Ishikawa (cell line): ENCODE measurements around the gene TTC34.

Experiments used
- CREB1 ChIP-seq: IDR thresholded peaks from 2 replicates; pipeline ENCODE4 v1.6.1; 2012; ENCODE audit warnings: low read depth
- EGR1 ChIP-seq: IDR thresholded peaks from 2 replicates; pipeline ENCODE4 v1.6.1; 2012
- EP300 ChIP-seq: IDR thresholded peaks from 2 replicates; pipeline ENCODE4 v1.6.1; 2012; ENCODE audit warnings: borderline replicate concordance
- FOXM1 ChIP-seq: IDR thresholded peaks from 2 replicates; pipeline ENCODE4 v1.6.1; 2012; ENCODE audit warnings: low read depth, borderline replicate concordance
- NFIC ChIP-seq: IDR thresholded peaks from 2 replicates; pipeline ENCODE4 v1.6.1; 2012
- RAD21 ChIP-seq: IDR thresholded peaks from 2 replicates; pipeline ENCODE4 v1.6.1; 2012; ENCODE audit warnings: low read depth
- TAF1 ChIP-seq: IDR thresholded peaks from 2 replicates; pipeline ENCODE4 v1.6.1; 2012; ENCODE audit warnings: low read depth, mild to moderate bottlenecking
- TEAD4 ChIP-seq: IDR thresholded peaks from 2 replicates; pipeline ENCODE4 v1.6.1; 2012
- YY1 ChIP-seq: IDR thresholded peaks from 2 replicates; pipeline ENCODE4 v1.6.1; 2012; ENCODE audit warnings: low read depth
- ZBTB7A ChIP-seq: IDR thresholded peaks from 2 replicates; pipeline ENCODE4 v1.6.1; 2012; ENCODE audit warnings: low read depth
- TF ChIP-seq, protein P1 (sequence below): IDR thresholded peaks from 2 replicates; pipeline ENCODE4 v1.6.1; 2012
- TF ChIP-seq, protein P2 (sequence below): IDR thresholded peaks from 2 replicates; pipeline ENCODE4 v1.6.1; 2012
- TF ChIP-seq, protein P3 (sequence below): IDR thresholded peaks from 2 replicates; pipeline ENCODE4 v1.6.1; 2012; ENCODE audit warnings: low read depth, mild to moderate bottlenecking

DNA sequence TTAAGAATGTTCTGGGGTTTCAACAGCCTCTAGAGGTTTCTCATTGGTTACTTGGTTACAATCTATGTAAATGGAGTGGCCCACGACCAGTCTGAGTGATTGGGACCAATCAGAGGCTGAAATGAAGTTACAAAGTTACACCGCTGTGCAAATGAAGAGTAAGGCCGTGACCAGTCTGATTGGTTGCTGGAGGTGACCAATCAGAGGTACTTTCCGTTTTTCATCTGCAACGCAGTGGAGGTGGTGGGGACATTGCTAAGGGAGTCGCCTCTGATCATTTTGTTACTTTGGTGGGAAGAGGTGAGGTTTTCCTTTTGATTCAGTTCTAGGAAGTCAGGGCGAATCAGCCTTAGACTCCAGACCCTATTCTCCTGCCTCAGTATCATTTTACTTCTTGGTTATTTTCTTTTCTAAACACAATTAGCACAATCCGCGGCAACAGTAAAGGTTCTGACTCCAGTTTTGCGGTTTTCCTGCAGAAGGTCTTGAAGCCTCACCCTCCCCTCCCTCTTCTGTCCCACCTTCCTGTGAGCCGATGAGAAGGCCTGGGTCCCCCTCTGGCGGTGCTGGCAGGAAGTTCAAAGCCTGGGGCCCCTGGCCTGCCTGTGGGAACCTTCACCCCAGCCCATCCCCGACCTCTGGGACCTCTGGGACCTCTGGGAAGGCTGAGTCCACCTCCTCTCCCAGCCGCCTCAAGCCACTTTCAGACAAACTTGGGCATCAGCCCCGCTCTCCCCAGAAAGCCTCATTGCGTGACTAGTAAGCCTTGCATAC is 38.7 kb upstream of the TTC34 start:
- no peak for TF ChIP-seq YY1
- no peak for TF ChIP-seq EP300
- TF ChIP-seq, protein P1, sequence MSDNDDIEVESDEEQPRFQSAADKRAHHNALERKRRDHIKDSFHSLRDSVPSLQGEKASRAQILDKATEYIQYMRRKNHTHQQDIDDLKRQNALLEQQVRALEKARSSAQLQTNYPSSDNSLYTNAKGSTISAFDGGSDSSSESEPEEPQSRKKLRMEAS, result no peak
- TF ChIP-seq, protein P2, sequence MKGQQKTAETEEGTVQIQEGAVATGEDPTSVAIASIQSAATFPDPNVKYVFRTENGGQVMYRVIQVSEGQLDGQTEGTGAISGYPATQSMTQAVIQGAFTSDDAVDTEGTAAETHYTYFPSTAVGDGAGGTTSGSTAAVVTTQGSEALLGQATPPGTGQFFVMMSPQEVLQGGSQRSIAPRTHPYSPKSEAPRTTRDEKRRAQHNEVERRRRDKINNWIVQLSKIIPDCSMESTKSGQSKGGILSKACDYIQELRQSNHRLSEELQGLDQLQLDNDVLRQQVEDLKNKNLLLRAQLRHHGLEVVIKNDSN, result no peak
- no peak for TF ChIP-seq TAF1
- TF ChIP-seq RAD21, result no peak
- TF ChIP-seq EGR1, result no peak
- no peak for TF ChIP-seq TEAD4
- no peak for TF ChIP-seq FOXM1
- TF ChIP-seq NFIC, result no peak
- no peak for TF ChIP-seq CREB1
- TF ChIP-seq ZBTB7A, result no peak
- TF ChIP-seq, protein P3, sequence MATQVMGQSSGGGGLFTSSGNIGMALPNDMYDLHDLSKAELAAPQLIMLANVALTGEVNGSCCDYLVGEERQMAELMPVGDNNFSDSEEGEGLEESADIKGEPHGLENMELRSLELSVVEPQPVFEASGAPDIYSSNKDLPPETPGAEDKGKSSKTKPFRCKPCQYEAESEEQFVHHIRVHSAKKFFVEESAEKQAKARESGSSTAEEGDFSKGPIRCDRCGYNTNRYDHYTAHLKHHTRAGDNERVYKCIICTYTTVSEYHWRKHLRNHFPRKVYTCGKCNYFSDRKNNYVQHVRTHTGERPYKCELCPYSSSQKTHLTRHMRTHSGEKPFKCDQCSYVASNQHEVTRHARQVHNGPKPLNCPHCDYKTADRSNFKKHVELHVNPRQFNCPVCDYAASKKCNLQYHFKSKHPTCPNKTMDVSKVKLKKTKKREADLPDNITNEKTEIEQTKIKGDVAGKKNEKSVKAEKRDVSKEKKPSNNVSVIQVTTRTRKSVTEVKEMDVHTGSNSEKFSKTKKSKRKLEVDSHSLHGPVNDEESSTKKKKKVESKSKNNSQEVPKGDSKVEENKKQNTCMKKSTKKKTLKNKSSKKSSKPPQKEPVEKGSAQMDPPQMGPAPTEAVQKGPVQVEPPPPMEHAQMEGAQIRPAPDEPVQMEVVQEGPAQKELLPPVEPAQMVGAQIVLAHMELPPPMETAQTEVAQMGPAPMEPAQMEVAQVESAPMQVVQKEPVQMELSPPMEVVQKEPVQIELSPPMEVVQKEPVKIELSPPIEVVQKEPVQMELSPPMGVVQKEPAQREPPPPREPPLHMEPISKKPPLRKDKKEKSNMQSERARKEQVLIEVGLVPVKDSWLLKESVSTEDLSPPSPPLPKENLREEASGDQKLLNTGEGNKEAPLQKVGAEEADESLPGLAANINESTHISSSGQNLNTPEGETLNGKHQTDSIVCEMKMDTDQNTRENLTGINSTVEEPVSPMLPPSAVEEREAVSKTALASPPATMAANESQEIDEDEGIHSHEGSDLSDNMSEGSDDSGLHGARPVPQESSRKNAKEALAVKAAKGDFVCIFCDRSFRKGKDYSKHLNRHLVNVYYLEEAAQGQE, result no peak
